ENCODE results near the gene RCBTB2. TPM values are rescaled to one million over a fixed set of nuclear protein-coding genes. Genes with fewer than 3 reads are reported as not detected.

The RCBTB2 gene
- total RNA-seq, 1 donor from 2014 or later: 5.6 TPM

- no peak for DNase-seq (ENCODE audit: low read depth)
Observed at GRCh38 chr13:48514793-48515192, 18.1 kb downstream of the RCBTB2 start.

GRCh38 chr13:48511621-48512230 is 21.2 kb downstream of the RCBTB2 start:
- Histone ChIP-seq H3K27me3 (ENCODE audit: control insufficient read depth, insufficient read depth, low read length) (no peaks in the 10 kb centered on the region), H3K36me3 (ENCODE audit: control insufficient read depth, insufficient read depth, low read length) (no peaks in the 10 kb centered on the region)
- TF ChIP-seq CTCF (IDR thresholded peaks at IDR 0.05; ENCODE audit: insufficient read depth, low read length, poor library complexity, severe bottlenecking): no peak

More at GRCh38 chr13:48514793-48515192, 18.1 kb downstream of the RCBTB2 start:
- Histone ChIP-seq H3K36me3 (ENCODE audit: control insufficient read depth, insufficient read depth, low read length) (no peaks in the 10 kb centered on the region), H3K27me3 (ENCODE audit: control insufficient read depth, insufficient read depth, low read length) (no peaks in the 10 kb centered on the region), H3K4me3 (ENCODE audit: low read depth, low read length) (no peak overlapping the region)
- TF ChIP-seq CTCF (IDR thresholded peaks at IDR 0.05; ENCODE audit: insufficient read depth, low read length, poor library complexity, severe bottlenecking): no peak

GRCh38 chr13:48510698-48511097 is 22.2 kb downstream of the RCBTB2 start:
- H3K27me3 ChIP-seq (ENCODE audit: control insufficient read depth, insufficient read depth, low read length): no peaks in the 10 kb centered on the region
- no peak overlapping the region for H3K4me3 ChIP-seq (ENCODE audit: low read depth, low read length)
- H3K36me3 ChIP-seq (ENCODE audit: control insufficient read depth, insufficient read depth, low read length): no peaks in the 10 kb centered on the region
- TF ChIP-seq CTCF (IDR thresholded peaks at IDR 0.05; ENCODE audit: insufficient read depth, low read length, poor library complexity, severe bottlenecking): no peak
- DNase-seq (ENCODE audit: low read depth): no peak

More at GRCh38 chr13:48511621-48512230, 21.2 kb downstream of the RCBTB2 start:
- no peak overlapping the region for H3K4me3 ChIP-seq (ENCODE audit: low read depth, low read length)
- no peak for DNase-seq (ENCODE audit: low read depth)

- TF ChIP-seq CTCF (IDR thresholded peaks at IDR 0.05; ENCODE audit: insufficient read depth, low read length, poor library complexity, severe bottlenecking): no peak
- no peak for DNase-seq (ENCODE audit: low read depth)
- H3K4me3 ChIP-seq (ENCODE audit: low read depth, low read length): no peak overlapping the region
Observed at GRCh38 chr13:48508011-48508410, 24.9 kb downstream of the RCBTB2 start.

GRCh38 chr13:48507021-48507420 is 25.9 kb downstream of the RCBTB2 start:
- no peak overlapping the region for H3K4me3 ChIP-seq (ENCODE audit: low read depth, low read length)
- no peak for DNase-seq (ENCODE audit: low read depth)
- TF ChIP-seq CTCF (IDR thresholded peaks at IDR 0.05; ENCODE audit: insufficient read depth, low read length, poor library complexity, severe bottlenecking): no peak
- no peaks in the 10 kb centered on the region for H3K36me3 ChIP-seq (ENCODE audit: control insufficient read depth, insufficient read depth, low read length)
- no peaks in the 10 kb centered on the region for H3K27me3 ChIP-seq (ENCODE audit: control insufficient read depth, insufficient read depth, low read length)

More at GRCh38 chr13:48508011-48508410, 24.9 kb downstream of the RCBTB2 start:
- Histone ChIP-seq H3K27me3 (ENCODE audit: control insufficient read depth, insufficient read depth, low read length) (no peaks in the 10 kb centered on the region), H3K36me3 (ENCODE audit: control insufficient read depth, insufficient read depth, low read length) (no peaks in the 10 kb centered on the region)
